SU-DHL-6 (cell line): ENCODE data around the gene NOTUM.
"Not testable (repeated sequence)": the region's sequence is repeated elsewhere in the genome, so short reads cannot be mapped to it uniquely, and the experiment has no call there.

Experiments
- H2AFZ ChIP-seq: fragments of 200-600 bp; sonication (generic); 2 replicates; pipeline ENCODE4 v1.6.1; 2014; ENCODE audit warnings: low read depth, mild to moderate bottlenecking, moderate library complexity, mixed read lengths, antibody characterized with exemption, low read length; ENCODE audit not compliant: severe bottlenecking
- H3F3A ChIP-seq: fragments of 200-600 bp; shearing (Covaris generic); 2 replicates; pipeline ENCODE4 v1.6.0; 2016; ENCODE audit warnings: antibody characterized with exemption, mild to moderate bottlenecking; ENCODE audit not compliant: insufficient read depth
- H3K27ac ChIP-seq: fragments of 200-600 bp; sonication (generic); 2 replicates; pipeline ENCODE4 v1.5.1; 2016; ENCODE audit warnings: low read depth, mild to moderate bottlenecking, low read length, moderate library complexity, mixed read lengths
- H3K27me3 ChIP-seq: fragments of 200-600 bp; sonication (generic), shearing (Covaris generic); 2 replicates; pipeline ENCODE4 v1.6.0; 2014; ENCODE audit warnings: mild to moderate bottlenecking, low read length
- H3K36me3 ChIP-seq: fragments of 200-600 bp; sonication (generic); 2 replicates; pipeline ENCODE4 v1.6.1; 2014; ENCODE audit warnings: mild to moderate bottlenecking, low read length, mixed read lengths
- H3K4me2 ChIP-seq: fragments of 300-600, 200-600 bp; shearing (Covaris generic), sonication (generic); 2 replicates; pipeline ENCODE4 v1.6.0; 2014; ENCODE audit warnings: low read length, low read depth, mild to moderate bottlenecking; ENCODE audit not compliant: poor library complexity, severe bottlenecking
- H3K4me3 ChIP-seq: fragments of 200-600 bp; sonication (generic); 2 replicates; pipeline ENCODE4 v1.5.1; 2014; ENCODE audit warnings: antibody characterized with exemption, low read length, mild to moderate bottlenecking, mixed read lengths; ENCODE audit not compliant: insufficient read depth, poor library complexity, severe bottlenecking
- H3K79me2 ChIP-seq: fragments of 200-600 bp; sonication (generic); 2 replicates; pipeline ENCODE4 v1.6.1; 2014; ENCODE audit warnings: mild to moderate bottlenecking, low read length, moderate library complexity; ENCODE audit not compliant: insufficient read depth
- H3K9ac ChIP-seq: fragments of 200-600 bp; sonication (generic); 2 replicates; pipeline ENCODE4 v1.7.0; 2014; ENCODE audit warnings: mild to moderate bottlenecking, low read length
- H3K9me2 ChIP-seq: fragments of 200-600 bp; sonication (generic); replicated peaks from 2 replicates; pipeline ENCODE4 v1.6.1; 2014; ENCODE audit warnings: low read length; ENCODE audit not compliant: insufficient read depth
- H3K9me3 ChIP-seq: fragments of 200-600 bp; sonication (generic); 2 replicates; pipeline ENCODE4 v1.6.1; 2014; ENCODE audit warnings: low read length, mixed read lengths; ENCODE audit not compliant: insufficient read depth
- H4K20me1 ChIP-seq: fragments of 200-600 bp; sonication (generic); 2 replicates; pipeline ENCODE4 v1.6.1; 2014; ENCODE audit warnings: low read depth, mild to moderate bottlenecking, antibody characterized with exemption, low read length, moderate library complexity, mixed read lengths
- CTCF ChIP-seq: fragments of 200-600 bp; sonication (generic); IDR thresholded peaks from one replicate; pipeline ENCODE4 v1.5.1; 2017; ENCODE audit warnings: antibody characterized with exemption, mild to moderate bottlenecking, low read length, moderate library complexity; ENCODE audit not compliant: insufficient read depth, poor library complexity, severe bottlenecking
- EZH2phosphoT487 ChIP-seq: fragments of 200-600 bp; sonication (generic), shearing (Covaris generic); conservative IDR thresholded peaks from 2 replicates; pipeline ENCODE4 v1.6.1; 2018; ENCODE audit warnings: mild to moderate bottlenecking, antibody characterized with exemption, low read length, moderate library complexity, mixed read lengths

NOTUM gene

DNA sequence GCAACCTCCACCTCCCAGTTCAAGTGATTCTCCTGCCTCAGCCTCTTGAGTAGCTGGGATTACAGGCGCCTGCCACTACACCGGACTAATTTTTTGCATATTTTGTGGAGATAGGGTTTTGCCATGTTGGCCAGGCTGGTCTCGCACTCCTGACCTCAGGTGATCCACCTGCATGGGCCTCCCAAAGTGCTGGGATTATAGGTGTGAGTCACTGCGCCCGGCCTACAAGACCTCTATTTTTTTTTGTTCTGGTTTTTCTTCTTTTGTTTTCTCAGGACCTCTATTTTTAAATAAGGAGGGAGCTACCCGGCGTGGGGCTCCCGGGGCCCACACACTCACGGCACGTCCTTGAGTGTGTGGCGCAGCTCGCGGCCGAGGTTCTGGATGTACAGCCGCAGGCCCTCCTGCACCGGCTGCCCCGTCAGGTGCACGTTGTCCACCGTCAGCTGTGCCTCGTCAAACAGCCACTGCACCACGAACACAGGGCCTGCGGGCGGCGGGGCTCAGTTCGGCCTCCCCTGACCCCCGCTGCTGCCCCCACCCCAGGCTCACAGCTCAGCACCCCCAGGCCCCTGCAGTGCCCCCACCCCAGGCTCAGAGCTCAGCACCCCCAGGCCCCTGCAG, 5.8 kb downstream of the NOTUM start:
- Histone ChIP-seq H3K79me2 (peaks cover 31% of the 10 kb centered on the region), H3K4me3 (no peak overlapping the region), H2AFZ (no peak overlapping the region), H3K4me2 (no peak overlapping the region), H4K20me1 (no peaks in the 10 kb centered on the region), H3K9me3 (no peaks in the 10 kb centered on the region), H3K27me3 (no peaks in the 10 kb centered on the region), H3K9me2 (no peaks in the 10 kb centered on the region), H3K9ac (no peak overlapping the region), H3K36me3 (no peaks in the 10 kb centered on the region), H3K27ac (no peak overlapping the region), H3F3A (peaks cover 22% of the 10 kb centered on the region)
- TF ChIP-seq EZH2phosphoT487 (no peak), CTCF (no peak)

DNA sequence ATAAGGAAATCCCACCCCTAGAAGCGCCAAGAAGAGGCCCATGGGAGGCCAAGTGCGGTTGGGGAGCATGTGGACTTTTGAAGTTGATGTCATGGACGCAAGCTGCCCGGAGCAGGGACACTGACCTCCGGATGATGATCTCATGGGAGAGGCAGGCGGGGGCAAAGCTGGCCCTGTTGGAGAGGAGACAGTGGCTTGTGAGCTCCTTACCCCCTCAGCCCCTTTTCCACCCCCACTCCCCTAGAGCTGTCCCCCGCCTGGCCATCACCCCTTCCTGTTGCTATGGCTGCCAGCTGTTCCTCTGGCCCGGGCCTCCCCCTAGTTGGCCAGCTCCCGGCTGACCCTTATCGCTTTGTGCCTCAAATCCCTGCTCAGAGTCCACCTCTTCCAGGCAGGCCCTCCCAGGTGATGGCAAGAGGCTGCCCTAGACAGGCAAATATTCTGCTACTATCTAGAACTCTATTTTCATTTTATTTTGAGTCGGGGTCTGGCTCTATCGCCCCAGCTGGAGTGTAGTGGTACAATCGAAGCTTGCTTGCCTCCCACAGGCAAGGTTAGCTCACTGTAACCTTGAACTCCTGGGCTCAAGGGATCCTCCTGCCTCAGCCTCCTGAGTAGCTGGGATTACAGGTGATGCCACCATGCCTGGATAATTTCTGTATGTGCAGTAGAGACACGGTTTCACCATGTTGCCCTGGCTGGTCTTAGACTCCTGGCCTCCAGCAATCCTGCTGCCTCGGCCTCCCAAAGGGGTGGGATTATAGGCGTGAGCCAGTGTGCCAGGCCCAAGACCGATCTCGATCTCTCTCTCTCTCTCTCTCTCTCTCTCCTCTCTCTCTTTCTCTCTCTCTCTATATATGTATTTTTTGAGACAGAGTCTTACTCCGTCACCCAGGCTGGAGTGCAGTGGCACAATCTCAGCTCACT, 6.6 kb downstream of the NOTUM start:
- Histone ChIP-seq H3K9me2 (no peaks in the 10 kb centered on the region), H3K9me3 (no peaks in the 10 kb centered on the region), H3K79me2 (peaks cover 31% of the 10 kb centered on the region), H3K27me3 (no peaks in the 10 kb centered on the region), H3K9ac (no peak overlapping the region), H3K4me2 (no peak overlapping the region), H3K36me3 (no peaks in the 10 kb centered on the region), H3F3A (peaks cover 28% of the 10 kb centered on the region), H4K20me1 (no peaks in the 10 kb centered on the region), H3K4me3 (no peak overlapping the region), H3K27ac (no peak overlapping the region), H2AFZ (no peak overlapping the region)
- TF ChIP-seq CTCF (no peak), EZH2phosphoT487 (no peak)

DNA sequence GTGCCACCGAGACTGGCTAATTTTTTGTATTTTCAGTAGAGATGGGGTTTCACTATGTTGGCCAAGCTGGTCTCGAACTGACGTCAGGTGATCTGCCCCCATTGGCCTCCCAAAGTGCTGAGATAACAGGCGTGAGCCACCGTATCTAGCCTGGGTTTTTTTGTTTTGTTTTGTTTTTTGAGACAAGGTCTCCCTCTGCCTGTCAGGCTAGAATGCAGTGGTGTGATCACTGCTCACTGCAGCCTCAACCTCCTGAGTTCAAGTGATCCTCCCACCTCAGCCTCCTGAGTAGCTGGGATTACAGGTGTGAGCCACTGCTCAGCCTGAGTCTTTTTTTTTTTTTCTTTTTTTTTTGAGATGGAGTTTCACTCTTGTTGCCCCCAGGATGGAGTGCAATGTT, 7.5 kb downstream of the NOTUM start:
- H3K36me3 ChIP-seq, H3K9me2 ChIP-seq, H2AFZ ChIP-seq, H3K27me3 ChIP-seq, H3K9ac ChIP-seq, H4K20me1 ChIP-seq, H3K9me3 ChIP-seq, H3K4me2 ChIP-seq, H3K4me3 ChIP-seq: not testable (repeated sequence)
- peak overlapping the region; percentile 83 for H3K27ac ChIP-seq
- peaks cover 28% of the 10 kb centered on the region for H3F3A ChIP-seq
- H3K79me2 ChIP-seq, result peaks cover 21% of the 10 kb centered on the region

DNA sequence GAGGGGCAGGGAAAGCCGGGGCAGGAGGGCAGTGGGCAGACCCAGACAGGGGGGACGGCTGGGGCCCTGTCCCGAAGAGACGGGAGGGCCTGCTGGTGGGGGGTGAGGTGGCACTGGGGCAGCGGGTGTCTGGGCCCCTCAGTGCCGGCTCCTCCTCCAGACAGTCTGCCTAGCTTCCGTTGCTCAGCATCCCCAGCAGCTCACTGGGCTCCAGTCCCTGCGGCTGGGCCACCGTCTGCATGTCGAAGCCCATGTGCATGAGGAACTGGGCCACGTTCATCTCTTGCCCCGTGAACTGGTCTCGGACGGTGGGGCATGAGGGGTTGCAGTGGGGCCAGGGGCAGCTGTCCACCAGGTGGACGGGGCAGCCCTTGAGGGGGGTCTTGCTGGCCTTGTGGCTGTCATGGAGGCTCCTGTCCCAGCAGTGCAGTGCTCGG, 8.2 kb downstream of the NOTUM start:
- H4K20me1 ChIP-seq, result no peaks in the 10 kb centered on the region
- no peaks in the 10 kb centered on the region for H3K36me3 ChIP-seq
- peaks cover 28% of the 10 kb centered on the region for H3F3A ChIP-seq
- peak overlapping the region; percentile 17 for H3K4me2 ChIP-seq
- H3K9me2 ChIP-seq, result no peaks in the 10 kb centered on the region
- H3K9me3 ChIP-seq, result no peaks in the 10 kb centered on the region
- TF ChIP-seq EZH2phosphoT487 (no peak), CTCF (no peak)
- H3K27ac ChIP-seq, result peak overlapping the region; percentile 83
- H3K27me3 ChIP-seq, result no peaks in the 10 kb centered on the region
- H2AFZ ChIP-seq, result no peak overlapping the region
- H3K4me3 ChIP-seq, result no peak overlapping the region
- H3K9ac ChIP-seq, result peak overlapping the region; percentile 27; the same call in 1 of the 2 replicates
- H3K79me2 ChIP-seq, result peaks cover 15% of the 10 kb centered on the region
